HG03196 (cell line): Measurements from ENCODE around the gene BTG1.

ENCODE experiments used
- ATAC-seq: cut with Tn5 transposase; IDR thresholded peaks from one replicate; pipeline ENCODE4 v1.9.1; 2021; ENCODE audit not compliant: unreplicated experiment

The BTG1 gene, protein sequence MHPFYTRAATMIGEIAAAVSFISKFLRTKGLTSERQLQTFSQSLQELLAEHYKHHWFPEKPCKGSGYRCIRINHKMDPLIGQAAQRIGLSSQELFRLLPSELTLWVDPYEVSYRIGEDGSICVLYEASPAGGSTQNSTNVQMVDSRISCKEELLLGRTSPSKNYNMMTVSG

DNA sequence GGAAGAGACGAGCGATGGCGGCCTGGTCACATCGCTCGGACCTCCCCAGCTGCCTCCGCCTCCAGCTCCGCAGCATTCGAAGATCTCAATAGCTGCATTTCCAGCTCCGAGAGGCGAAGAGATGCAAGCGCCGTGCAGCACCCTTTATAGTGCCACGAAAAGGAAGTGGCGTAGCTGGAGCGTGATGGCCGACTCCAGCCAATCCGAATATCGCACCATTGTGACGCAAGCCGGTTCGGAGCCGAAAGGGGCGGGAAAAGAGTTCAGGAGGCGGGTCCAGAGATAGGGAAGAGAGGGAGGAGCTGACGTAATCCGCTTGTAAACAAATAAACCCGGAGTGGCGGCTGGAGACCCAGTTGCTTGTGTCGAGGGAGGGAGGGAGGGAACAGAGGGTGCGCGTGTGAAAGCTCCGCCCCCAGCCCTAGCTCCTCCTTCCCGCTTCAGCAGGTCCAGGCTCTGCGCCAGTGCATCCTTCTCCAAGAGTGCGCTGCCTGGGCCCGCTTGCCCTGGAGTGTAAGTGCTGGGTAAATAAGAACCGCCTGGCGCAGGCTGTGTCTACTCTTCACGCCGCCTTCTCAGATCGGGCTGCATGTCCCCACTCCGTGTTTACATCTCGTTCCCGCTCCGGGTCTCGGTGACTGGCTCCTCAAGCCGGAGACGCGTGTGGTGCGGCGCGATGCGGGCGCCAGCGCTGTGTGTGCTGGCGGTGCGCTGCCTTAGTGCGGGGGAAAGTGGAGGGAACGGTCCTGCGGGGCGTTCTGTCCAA, at the start of gene BTG1:
TSS of gene BTG1 (minus strand) at position 116 of the 766 bp plus-strand sequence. CDS start 311 bp downstream, outside the sequence.
- ATAC-seq: peak; percentile 68

DNA sequence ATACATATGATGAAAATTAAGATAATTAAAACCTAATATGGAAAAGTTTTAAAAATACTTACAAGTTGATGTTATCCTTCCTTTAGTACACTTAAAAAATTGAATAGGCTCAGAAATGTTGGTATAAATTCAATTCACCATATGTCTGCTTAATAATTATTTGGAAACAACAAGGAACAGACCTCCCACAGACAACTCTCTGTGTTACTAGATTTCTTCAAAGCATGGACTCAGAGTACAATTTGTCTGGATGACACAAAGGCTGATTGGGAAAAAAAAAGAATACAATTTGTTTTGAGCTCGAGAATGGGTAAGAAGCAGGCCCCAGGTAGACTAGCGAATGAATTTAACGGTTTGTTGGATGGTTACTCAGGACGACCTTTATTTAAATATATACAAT, 48.9 kb upstream of the BTG1 start:
- ATAC-seq: no peak

DNA sequence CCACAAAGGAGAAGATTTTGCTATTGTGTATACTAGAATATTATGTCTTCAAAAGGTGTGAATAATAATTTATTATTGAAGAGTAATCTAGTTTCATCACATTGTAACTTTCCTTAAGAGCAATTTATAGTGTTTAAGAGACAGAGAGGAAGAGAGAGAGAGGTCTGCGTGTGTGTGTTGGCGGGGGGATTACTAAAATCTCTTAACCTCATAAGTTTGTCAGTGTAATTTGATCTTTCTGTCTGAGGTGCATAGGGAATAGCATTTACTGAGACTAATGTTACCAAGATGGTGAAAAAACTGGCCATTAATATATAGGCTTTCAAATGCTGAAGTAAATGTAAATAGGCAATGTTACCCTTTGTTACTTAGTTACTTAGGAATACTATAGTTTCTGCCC, 48.2 kb upstream of the BTG1 start:
- ATAC-seq: no peak

DNA sequence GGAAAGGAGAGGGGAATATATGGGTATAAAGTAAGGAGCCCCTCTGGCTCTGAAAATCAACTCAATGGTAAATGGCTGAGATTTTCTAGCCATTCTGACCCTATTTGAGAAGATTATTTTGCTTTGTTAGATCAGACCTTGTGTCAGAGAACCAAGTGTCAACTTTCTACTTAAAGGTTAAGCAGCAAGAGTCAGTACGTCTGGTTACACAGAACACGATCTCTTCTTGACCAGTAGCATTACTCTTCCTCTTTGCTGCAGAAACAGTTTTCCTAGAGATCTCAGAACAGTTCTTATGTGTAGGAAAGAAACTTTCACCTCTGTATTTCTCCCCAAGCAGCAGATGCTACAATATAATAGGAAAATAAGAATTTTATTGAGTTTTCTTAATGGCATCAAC, 47.4 kb upstream of the BTG1 start:
- ATAC-seq: no peak

DNA sequence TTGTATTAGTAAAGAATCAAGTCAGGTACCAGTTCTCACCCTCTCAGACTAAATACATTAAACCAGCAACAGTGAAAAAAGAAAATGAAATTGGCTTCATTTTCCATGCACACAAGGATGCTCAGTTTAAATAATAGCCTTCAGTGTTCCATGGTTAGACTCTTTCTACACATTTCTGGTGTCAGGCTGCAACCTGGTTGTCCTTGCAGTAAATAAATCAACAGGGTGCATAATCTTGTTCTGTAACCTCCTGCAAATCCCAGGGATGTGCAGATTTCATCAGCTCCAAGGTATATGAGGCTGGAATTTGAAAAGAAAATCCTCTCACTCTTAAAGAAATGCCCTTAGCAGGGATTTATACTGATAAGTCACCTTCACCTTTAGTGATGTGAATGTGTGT, 46.7 kb upstream of the BTG1 start:
- no peak for ATAC-seq

DNA sequence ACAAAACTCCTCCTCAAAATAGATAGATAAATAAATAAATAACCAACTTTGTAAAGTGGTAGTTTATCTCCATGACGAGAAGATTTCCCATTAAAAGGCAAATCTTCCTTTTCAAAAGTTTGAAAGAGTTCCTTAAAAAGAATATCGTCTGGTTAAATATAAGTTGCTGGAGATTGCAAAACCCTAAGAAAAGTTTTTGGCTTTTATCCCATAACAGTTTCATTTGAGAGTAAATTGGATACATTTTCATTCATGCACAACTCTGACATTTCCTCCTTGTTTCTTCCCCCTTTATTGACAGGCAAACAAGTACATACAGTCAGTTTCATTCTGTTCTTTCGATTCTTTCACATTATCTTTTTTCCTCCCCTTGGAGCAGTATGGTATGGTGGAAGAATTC, 45.4 kb upstream of the BTG1 start:
- no peak for ATAC-seq

DNA sequence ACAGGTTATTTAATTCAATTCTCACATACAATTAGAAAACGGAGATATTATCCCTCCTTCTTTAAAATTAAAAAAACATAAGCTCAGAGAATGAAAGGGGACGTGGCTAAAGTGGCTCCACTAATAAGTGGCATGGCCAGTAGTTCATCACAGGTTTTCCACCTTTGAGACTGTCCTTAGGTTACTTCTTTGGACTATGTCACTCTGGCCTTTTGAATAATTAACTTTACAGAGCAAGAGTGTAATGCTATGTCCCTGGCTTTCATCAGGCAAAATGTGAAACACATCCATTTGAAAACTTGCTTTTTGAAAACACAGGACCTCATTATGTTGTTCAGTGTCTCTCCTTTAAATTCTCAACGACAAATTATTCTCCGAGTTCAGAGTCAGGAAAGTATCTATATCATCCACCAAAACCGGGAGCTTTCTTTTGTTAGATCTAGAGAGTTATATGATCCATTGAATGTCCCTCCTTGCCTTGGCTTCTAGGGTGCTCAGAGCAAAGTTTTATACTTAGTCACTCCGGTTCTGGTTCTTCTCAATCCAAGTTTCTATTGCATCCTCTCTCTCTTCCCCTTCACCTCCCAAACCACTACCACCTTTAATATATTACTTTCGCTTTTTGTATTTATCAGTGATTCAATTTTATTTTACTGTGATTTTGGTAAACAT, 43.0 kb upstream of the BTG1 start:
- ATAC-seq: no peak

DNA sequence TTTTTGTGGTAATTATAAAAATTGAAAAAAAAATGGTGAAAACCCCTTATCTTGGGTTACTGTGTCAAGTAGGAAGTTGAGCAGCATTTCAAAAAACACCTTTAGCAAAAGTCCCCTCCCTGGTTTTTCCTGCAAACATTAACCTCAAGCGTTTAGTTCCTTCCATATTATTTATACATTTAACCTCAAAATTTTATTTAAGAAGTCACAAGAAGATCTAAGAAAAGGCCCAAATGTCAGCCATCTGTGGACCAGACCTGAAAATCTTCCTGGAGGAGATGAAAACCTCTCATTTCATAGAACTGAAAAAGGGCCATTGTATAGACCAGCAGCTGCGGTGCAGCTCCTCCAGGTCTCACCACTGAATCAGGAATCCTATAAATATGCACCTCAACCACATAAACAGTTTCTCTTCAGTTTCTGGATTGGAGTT, 40.4 kb upstream of the BTG1 start:
- no peak for ATAC-seq

DNA sequence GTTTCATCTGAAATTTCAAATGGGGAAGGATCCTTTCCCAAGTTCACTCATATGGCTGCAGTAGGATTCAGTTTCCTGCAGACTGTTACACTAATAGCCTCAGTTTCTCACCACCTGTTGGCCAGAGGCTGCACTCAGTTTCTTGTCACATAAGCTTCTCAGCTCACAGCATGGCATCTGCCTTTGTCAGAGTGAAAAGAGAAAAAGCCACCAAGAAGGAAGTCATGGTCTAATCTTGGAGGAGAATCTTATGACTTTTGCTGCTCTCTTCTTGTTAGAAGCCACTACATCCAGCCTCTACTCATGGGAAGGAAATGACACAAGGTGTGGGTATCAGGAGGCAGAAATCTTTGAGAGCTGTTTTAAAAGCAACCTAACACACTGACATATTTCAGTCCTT, 39.4 kb upstream of the BTG1 start:
- peak; percentile 56 for ATAC-seq

DNA sequence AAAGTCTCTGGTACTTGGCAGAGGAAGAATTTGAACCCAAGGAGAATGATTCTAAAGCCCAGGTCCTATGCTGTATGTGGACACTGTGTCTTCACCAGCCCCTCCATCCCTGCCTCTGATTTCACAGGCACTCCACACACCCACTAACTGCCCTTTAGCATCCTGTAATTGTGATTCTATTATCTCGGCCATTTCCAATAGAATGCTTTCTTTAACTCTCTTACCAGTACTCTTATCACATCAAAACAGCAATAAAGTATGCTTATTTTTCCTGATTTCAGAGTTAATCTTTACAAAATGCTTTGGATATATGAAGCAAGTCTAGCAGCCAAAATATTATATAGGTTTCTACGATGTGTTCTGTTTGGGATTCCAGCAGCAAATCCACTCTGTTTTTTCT, 37.9 kb upstream of the BTG1 start:
- ATAC-seq: no peak

DNA sequence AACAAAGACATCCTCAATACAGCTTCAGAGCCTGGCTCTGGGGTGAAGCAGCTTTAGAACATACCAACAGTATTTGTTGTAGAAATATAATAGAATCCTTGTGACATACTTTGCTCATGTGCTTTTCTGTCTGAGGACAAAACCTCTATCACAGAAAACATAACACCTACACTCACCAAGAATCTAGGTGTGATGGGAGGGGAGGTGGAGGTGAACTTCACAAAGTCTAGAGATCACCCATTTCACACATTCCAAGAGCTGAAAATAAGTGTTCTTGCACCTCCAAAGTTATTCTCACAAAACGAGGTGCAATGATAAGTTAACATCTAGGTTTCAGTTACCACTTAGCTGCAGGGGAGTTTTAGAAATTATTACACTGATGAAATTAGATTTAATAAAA, 32.7 kb upstream of the BTG1 start:
- no peak for ATAC-seq

DNA sequence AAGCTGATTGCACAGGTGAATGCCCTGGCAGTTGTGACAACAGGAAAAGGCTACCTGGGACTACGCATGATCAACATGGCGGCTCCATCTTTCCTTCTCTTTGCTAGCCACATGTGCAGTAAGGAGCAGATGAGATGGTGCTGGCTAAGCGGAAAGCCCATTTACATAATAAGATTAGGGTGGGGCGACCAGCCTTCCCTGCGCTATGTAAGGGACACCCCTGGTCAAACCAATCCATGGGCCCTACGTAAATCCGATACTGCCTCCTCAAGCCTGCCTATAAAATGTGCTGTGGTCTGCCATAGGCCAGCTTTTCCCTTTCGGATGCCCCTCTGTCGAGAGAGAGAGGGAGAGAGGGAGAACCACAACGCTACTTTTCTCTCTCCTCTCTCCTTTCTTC, 31.0 kb upstream of the BTG1 start:
- ATAC-seq: no peak

DNA sequence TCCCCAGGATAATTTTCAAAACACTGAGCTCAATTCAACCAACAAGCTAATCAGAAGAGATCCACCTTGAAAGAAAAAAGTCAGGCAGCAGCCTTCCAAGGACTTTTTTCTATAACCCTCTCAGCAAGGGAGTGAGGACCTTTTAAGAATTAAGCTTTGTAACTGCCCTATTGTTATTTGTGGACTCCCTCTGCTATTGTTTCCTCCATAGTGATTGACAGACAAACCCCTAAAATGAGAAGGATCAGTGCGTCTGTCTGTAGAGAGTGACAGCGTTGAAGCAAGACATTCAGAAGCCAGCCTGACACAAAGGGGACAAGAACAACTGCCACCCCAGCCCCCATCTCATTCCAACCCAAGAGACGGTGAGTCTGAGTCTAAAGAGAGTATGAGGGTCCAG, 30.3 kb upstream of the BTG1 start:
- ATAC-seq: no peak

DNA sequence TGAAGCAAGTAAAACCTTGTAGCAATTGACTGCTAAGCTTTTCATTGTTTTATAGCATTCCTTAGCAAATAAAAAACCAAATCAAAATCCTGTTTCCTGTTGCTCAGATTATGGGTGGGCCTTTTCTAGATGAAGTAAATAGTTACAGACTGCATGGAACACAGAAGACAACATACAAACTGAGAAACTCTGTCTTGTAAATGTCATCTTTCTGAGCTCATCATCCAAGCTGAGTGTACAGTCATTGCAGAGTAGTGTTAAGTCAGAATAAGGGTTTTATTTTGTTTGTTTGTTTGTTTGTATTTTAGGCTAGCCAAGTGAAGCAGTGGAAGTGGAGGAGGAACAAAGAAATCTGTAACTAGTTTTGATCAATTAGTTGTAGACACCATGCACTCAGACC, 24.4 kb upstream of the BTG1 start:
- no peak for ATAC-seq

DNA sequence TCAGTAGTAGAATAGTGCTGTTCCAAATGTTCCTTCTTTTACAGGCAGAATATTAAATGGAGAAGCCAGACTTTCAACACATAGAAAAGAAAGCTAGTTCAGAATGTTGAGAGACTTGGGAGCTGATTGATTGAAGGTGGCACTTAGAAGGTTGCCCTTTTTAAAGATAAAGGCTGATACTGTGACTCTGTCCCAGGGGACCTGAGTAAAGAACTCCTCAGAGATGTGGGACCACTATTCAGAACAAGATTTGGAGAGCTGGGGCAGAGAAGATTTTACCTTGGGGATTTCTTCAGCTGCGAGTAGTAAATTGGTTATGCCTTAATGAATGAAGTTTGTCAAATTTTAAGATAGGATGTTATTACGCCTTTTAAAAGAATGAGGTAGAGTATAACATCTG, 21.4 kb upstream of the BTG1 start:
- no peak for ATAC-seq

DNA sequence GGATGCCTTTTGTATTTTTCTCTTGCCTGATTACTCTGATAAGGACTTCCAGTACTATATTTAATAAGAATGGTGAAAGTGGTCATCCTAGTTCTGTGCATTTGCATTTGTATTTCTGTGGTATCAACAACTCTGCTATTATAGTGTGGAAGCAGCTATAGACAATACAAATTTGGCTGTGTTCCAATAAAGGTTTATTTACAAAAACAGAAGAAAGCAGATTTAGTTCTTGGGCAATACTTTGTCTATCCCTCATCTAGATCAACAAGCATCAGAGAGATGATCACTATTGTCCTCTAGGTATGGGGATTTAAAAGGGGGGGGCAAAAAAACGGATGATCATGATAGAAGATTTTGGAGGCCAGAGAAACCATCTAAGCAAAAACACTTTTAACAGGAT, 19.1 kb upstream of the BTG1 start:
- no peak for ATAC-seq

DNA sequence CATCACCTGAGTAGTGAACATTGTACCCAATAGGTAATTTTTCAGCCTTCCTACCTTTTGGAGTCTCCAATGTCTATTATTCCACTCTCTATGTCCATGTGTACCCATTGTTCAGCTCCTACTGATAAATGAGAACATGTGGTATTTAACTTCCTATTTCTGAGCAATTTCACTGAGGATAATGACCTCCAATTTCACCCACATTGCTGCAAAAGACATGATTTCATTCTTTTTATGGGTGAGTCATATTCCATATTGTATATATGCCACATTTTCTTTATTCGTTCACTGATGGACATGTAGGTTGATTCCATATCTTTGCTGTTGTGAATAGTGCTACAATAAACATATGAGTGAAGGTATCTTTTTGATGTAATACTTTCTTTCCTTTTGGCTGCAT, 16.4 kb upstream of the BTG1 start:
- ATAC-seq: no peak

DNA sequence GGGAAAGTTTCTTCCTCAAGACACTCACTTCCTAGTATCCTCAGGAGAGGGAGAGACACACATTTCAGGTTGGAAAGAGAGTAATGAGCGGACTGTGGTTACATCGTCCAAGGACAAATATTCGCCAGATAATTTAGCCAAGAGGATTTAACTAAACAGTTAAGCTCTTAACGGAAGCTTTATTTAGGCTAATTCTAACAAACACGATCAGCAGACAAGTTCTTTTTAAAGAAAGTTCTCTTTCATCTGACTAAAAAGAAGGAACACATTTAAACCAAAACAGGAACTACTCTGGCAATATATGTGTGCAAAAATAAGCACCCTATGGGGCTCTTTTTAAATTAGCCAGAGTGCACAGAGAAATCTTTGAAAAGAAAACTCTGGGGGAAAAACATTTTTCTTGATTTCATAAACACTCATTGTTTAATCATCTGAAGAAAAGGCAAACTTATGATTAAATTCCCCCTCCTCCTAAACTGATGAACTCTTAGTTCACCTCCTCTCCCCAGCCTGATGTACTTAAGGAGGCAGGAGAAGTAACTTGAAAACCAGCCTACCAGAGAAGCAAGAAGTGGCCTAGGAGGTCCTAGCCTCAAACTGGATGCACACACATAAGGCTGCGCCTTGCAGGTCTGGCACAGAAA, 13.3 kb upstream of the BTG1 start:
- no peak for ATAC-seq

DNA sequence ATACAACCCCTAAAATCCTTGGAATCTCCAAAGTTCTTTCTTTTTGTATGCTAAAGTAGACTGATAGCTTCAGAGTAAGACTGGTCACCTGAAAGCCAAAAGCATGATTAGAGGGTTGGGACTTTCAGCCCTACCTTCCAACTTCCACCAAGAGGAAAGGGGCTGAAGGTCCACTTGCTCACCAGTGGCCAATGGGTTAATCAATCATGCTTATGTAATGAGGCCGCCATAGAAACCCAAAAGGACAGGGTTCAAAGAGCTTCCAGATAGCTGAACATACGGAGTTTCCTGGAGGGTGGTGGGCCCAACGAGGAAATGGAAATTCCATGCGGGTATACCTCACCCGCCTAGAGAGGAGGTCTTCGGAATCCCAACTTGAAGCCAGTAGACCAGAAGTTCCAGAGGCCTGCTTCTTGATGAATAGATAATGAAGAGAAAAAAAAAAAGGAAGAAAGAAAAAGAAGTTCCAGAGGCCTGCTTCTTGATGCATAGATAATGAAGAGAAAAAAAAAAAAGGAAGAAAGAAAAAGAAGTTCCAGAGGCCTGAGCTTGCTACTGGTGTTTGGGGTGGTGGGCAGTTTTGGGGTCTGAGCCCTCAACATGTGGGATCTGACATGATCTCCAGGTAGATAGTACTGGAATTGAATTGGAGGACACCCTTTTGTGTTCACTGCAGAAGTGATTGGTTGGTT, 11.2 kb upstream of the BTG1 start:
- ATAC-seq: no peak

DNA sequence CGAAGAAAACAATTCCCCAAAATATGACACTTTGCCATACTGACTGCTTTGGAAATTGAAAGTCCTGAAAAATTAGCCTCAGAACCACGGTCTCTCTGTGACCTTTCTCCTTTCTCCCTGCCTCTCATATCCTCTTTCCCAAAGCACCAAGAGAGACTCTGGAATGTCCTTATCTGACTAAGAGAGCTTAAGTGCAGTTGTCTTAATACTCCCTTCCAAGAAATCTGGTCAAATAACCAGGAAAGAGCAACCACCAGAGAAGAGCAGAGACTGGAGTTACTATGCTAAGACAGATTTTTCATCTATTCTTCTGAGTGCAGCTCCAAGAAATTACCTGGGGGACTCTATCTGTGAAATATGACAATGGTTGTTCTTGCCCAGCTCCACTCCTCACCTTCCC, 10.5 kb upstream of the BTG1 start:
- ATAC-seq: no peak

DNA sequence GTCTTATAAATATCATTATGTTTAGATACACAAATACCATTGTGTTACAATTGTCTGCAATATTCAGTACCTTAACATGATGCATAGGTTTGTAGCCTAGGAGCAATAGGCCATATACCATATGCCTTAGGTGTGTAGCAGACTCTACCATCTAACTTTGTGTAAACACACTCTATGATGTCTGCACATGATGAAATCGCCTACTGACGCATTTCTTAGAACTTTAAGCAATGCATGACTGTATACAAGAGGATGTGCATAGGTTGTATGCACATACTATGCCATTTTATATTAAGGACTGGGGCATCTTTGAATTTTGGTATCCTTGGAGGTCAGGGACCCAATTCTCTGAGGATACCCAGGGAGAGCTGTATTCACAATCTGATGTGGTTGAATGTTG, 10.1 kb upstream of the BTG1 start:
- ATAC-seq: no peak
